Glutamatergic neuron (in vitro differentiated cells): Measurements from ENCODE around the gene SFMBT2. TPM values are rescaled to one million over a fixed set of nuclear protein-coding genes. Genes with fewer than 3 reads are reported as not detected.

Experiments used
- DNase-seq: peaks from one replicate; pipeline ENCODE4 v3.0.0; 2022
- H3K27ac Mint-ChIP-seq: one replicate; pipeline ENCODE4 v1.8.0; 2020; ENCODE audit warnings: mild to moderate bottlenecking, mixed read lengths, inconsistent platforms; ENCODE audit not compliant: unreplicated experiment
- H3K27me3 Mint-ChIP-seq: one replicate; pipeline ENCODE4 v1.8.0; 2020; ENCODE audit warnings: mild to moderate bottlenecking, moderate library complexity, mixed read lengths, inconsistent platforms; ENCODE audit not compliant: unreplicated experiment
- H3K36me3 Mint-ChIP-seq: one replicate; pipeline ENCODE4 v1.8.0; 2020; ENCODE audit warnings: mild to moderate bottlenecking, mixed read lengths, inconsistent platforms; ENCODE audit not compliant: unreplicated experiment
- H3K4me1 Mint-ChIP-seq: one replicate; pipeline ENCODE4 v1.8.0; 2020; ENCODE audit warnings: mild to moderate bottlenecking, low read depth, mixed read lengths, inconsistent platforms; ENCODE audit not compliant: unreplicated experiment
- H3K4me3 Mint-ChIP-seq: one replicate; pipeline ENCODE4 v1.8.0; 2020; ENCODE audit warnings: mild to moderate bottlenecking, mixed read lengths, inconsistent platforms; ENCODE audit not compliant: unreplicated experiment
- H3K9me3 Mint-ChIP-seq: one replicate; pipeline ENCODE4 v1.8.0; 2020; ENCODE audit warnings: mild to moderate bottlenecking, moderate library complexity, mixed read lengths, inconsistent platforms; ENCODE audit not compliant: unreplicated experiment
- CTCF ChIP-seq: fragments of 200-600 bp; sonication (generic); IDR thresholded peaks from one replicate; pipeline ENCODE4 v1.5.0; 2021; ENCODE audit not compliant: partially characterized antibody, unreplicated experiment
- total RNA-seq: library from RNA; stranded (reverse); fragmentation: NEBNext Ultra II Directional; extraction: Animal tissue kit (Norgen Biotek cat#: 25700); gene quantifications from one replicate; pipeline ENCODE4 v1.2.1, GENCODE V29; 2021; ENCODE audit not compliant: unreplicated experiment

Gene SFMBT2
- total RNA-seq, 1 donor from 2014 or later, result 9.1 TPM

- Mint-ChIP-seq H3K4me3 (no peak overlapping the region), H3K4me1 (peaks cover 8% of the 10 kb centered on the region), H3K27me3 (peaks cover 4% of the 10 kb centered on the region), H3K27ac (no peak overlapping the region), H3K9me3 (peaks cover 6% of the 10 kb centered on the region), H3K36me3 (peaks cover 5% of the 10 kb centered on the region)
- DNase-seq, result no peak
- no peak for TF ChIP-seq CTCF
Observed at GRCh38 chr10:7435674-7436073, 24.8 kb upstream of the SFMBT2 start.

- peaks cover 6% of the 10 kb centered on the region for H3K9me3 Mint-ChIP-seq
- DNase-seq, result no peak
- H3K4me1 Mint-ChIP-seq, result peaks cover 8% of the 10 kb centered on the region
- peaks cover 5% of the 10 kb centered on the region for H3K36me3 Mint-ChIP-seq
- H3K27me3 Mint-ChIP-seq, result peaks cover 1% of the 10 kb centered on the region
- no peak overlapping the region for H3K4me3 Mint-ChIP-seq
- H3K27ac Mint-ChIP-seq, result peak overlapping the region; percentile 28
- no peak for TF ChIP-seq CTCF
Observed at GRCh38 chr10:7434378-7434777, 23.5 kb upstream of the SFMBT2 start.

- Mint-ChIP-seq H3K27me3 (peaks cover 1% of the 10 kb centered on the region), H3K36me3 (peaks cover 5% of the 10 kb centered on the region)
Observed at GRCh38 chr10:7433861-7434260, 23.0 kb upstream of the SFMBT2 start.

GRCh38 chr10:7432884-7433726 lies 22.3 kb upstream of the SFMBT2 start:
- peak overlapping the region; percentile 69 for H3K4me3 Mint-ChIP-seq
- no peak for TF ChIP-seq CTCF
- DNase-seq, result peak; percentile 29
- peaks cover 8% of the 10 kb centered on the region for H3K4me1 Mint-ChIP-seq
- H3K27me3 Mint-ChIP-seq, result peaks cover 1% of the 10 kb centered on the region
- peaks cover 5% of the 10 kb centered on the region for H3K36me3 Mint-ChIP-seq
- H3K27ac Mint-ChIP-seq, result peak overlapping the region; percentile 59
- peaks cover 6% of the 10 kb centered on the region for H3K9me3 Mint-ChIP-seq

More at GRCh38 chr10:7433861-7434260, 23.0 kb upstream of the SFMBT2 start:
- no peak for DNase-seq
- Mint-ChIP-seq H3K27ac (peak overlapping the region; percentile 59), H3K4me1 (peaks cover 8% of the 10 kb centered on the region), H3K4me3 (no peak overlapping the region), H3K9me3 (peaks cover 6% of the 10 kb centered on the region)
- TF ChIP-seq CTCF, result no peak

GRCh38 chr10:7428673-7429350 lies 18.0 kb upstream of the SFMBT2 start:
- Mint-ChIP-seq H3K9me3 (peaks cover 6% of the 10 kb centered on the region), H3K4me1 (peaks cover 16% of the 10 kb centered on the region), H3K27ac (no peak overlapping the region), H3K27me3 (peaks cover 1% of the 10 kb centered on the region), H3K36me3 (peaks cover 5% of the 10 kb centered on the region), H3K4me3 (no peak overlapping the region)
- no peak for TF ChIP-seq CTCF
- DNase-seq, result no peak
